HG03457 (cell line): Measurements from ENCODE around the gene GRIN2D.

Source experiments
- ATAC-seq: cut with Tn5 transposase; IDR thresholded peaks from one replicate; pipeline ENCODE4 v1.9.1; 2021; ENCODE audit warnings: moderate number of reproducible peaks; ENCODE audit not compliant: unreplicated experiment

GRIN2D gene

GRCh38 chr19:48393559-48394330 lies at the start of gene GRIN2D:
GRIN2D (plus strand) TSS chr19:48393668; CDS start chr19:48398393, 4,725 bp downstream.
- ATAC-seq: no peak

GRCh38 chr19:48344892-48345291 lies 48.6 kb upstream of the GRIN2D start:
- ATAC-seq: no peak

GRCh38 chr19:48346191-48346590 lies 47.3 kb upstream of the GRIN2D start:
- ATAC-seq: no peak

- ATAC-seq: no peak
These were observed 45.4 kb upstream of the GRIN2D start for GRCh38 chr19:48348045-48348444.

GRCh38 chr19:48348737-48349136 lies 44.7 kb upstream of the GRIN2D start:
- no peak for ATAC-seq

- ATAC-seq: no peak
These were observed 42.6 kb upstream of the GRIN2D start for GRCh38 chr19:48350856-48351255.

- ATAC-seq: no peak
These were observed 42.1 kb upstream of the GRIN2D start for GRCh38 chr19:48351341-48351752.

- no peak for ATAC-seq
These were observed 39.8 kb upstream of the GRIN2D start for GRCh38 chr19:48353677-48354076.

- no peak for ATAC-seq
These were observed 39.0 kb upstream of the GRIN2D start for GRCh38 chr19:48354332-48354992.

- ATAC-seq: no peak
These were observed 38.0 kb upstream of the GRIN2D start for GRCh38 chr19:48355365-48355954.

GRCh38 chr19:48359123-48359522 lies 34.3 kb upstream of the GRIN2D start:
- ATAC-seq: no peak

- no peak for ATAC-seq
These were observed 31.6 kb upstream of the GRIN2D start for GRCh38 chr19:48361912-48362311.

- peak; percentile 31 for ATAC-seq
These were observed 30.6 kb upstream of the GRIN2D start for GRCh38 chr19:48362716-48363499.

GRCh38 chr19:48363500-48363809 lies 30.0 kb upstream of the GRIN2D start:
- no peak for ATAC-seq

- ATAC-seq: peak; percentile 67
These were observed 29.5 kb upstream of the GRIN2D start, which contains the start of the genes SYNGR4 and TMEM143 for GRCh38 chr19:48363810-48364597. SYNGR4 (plus strand) TSS chr19:48364367; CDS start chr19:48365843, 1,476 bp downstream. TMEM143 (minus strand) TSS chr19:48363940; CDS start chr19:48363920, 20 bp downstream.

- ATAC-seq: no peak
These were observed 28.7 kb upstream of the GRIN2D start for GRCh38 chr19:48364598-48365348.

- no peak for ATAC-seq
These were observed 27.9 kb upstream of the GRIN2D start for GRCh38 chr19:48365602-48366001.

- ATAC-seq: no peak
These were observed 25.6 kb upstream of the GRIN2D start for GRCh38 chr19:48367855-48368254.

- no peak for ATAC-seq
These were observed 24.5 kb upstream of the GRIN2D start for GRCh38 chr19:48368936-48369335.

- ATAC-seq: no peak
These were observed 22.5 kb upstream of the GRIN2D start for GRCh38 chr19:48370955-48371354.
